ENCODE results near the gene SUN2.

DNA sequence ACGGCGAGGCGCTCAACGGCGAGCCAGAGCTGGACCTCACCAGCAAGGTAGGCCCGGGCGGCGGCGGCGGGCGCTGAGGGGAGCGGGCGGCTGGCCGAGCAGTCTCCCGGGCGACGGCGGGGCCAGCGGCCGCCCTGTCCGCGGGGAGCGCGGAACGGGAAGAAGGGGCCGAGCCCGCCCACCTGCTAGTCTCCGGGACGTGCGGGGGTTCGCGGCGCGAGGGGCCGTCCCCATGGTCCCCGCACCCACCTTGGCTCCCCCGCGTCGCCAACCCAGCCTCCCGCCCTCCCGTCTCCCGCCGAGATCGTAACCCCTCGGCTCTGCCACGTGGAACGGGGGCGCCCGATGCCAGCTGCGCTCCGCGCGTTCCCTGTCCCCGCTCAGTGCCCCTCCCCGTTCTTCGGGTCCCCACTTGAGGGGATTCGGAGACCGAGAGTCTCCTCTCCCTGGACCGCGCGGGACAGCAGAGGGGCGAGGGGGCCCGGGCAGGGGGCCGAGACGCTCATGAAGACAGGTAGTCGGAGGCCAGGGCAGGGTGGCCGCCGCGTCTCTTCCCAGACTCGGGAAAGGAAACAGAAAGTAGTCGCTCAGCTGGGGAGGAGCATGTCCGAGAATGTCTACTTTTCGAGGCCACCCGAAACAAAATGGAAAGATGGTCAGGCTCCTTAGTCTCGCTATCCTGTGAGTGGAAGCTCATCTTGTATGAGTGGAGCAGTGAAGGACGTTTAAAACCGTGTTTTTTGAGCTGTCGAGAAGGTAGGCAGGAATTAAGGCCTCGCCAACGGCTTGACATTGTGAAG lies 49.5 kb downstream of the SUN2 start:
- TF ChIP-seq, protein P1, sequence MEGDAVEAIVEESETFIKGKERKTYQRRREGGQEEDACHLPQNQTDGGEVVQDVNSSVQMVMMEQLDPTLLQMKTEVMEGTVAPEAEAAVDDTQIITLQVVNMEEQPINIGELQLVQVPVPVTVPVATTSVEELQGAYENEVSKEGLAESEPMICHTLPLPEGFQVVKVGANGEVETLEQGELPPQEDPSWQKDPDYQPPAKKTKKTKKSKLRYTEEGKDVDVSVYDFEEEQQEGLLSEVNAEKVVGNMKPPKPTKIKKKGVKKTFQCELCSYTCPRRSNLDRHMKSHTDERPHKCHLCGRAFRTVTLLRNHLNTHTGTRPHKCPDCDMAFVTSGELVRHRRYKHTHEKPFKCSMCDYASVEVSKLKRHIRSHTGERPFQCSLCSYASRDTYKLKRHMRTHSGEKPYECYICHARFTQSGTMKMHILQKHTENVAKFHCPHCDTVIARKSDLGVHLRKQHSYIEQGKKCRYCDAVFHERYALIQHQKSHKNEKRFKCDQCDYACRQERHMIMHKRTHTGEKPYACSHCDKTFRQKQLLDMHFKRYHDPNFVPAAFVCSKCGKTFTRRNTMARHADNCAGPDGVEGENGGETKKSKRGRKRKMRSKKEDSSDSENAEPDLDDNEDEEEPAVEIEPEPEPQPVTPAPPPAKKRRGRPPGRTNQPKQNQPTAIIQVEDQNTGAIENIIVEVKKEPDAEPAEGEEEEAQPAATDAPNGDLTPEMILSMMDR (conservative IDR thresholded peaks at IDR 0.05) = no peak
- TF ChIP-seq EZH2 (IDR thresholded peaks at IDR 0.05; ENCODE audit: low read depth) = no peak

All from PC-9 (cell line).